K562 (cell line): ENCODE data around the gene SERPINA6. TPM values are rescaled to one million over a fixed set of nuclear protein-coding genes. Genes with fewer than 3 reads are reported as not detected.

Source experiments
- ATAC-seq: fragments of 200-7000 bp; cut with Tn5 transposase; 3 replicates; pipeline ENCODE4 v1.9.1; 2020; ENCODE audit warnings: moderate library complexity
- BruUV-seq: library from RNA; stranded (reverse); fragments of 400-500 nt; replicated peaks from 2 replicates; lab custom pipeline; 2021; lab: Mats Ljungman, UMichigan
- CTCF ChIA-PET: fragments of 300-600 bp; formaldehyde crosslinking; extraction: SDS; loops from one replicate; lab custom pipeline; 2021; ENCODE audit warnings: low intra/inter-chr PET ratio; lab: Yijun Ruan, JAX
- POLR2A ChIA-PET: fragments of 300-600, 350-650 bp; sonication (Branson Sonifier 250); formaldehyde crosslinking; extraction: SDS; loops from one replicate; lab custom pipeline; 2021; ENCODE audit warnings: antibody characterized with exemption, inconsistent platforms; lab: Yijun Ruan, JAX
- DNase-seq, 4 experiments: peaks; one replicate each; pipeline versions ENCODE4 v3.0.0 to v3.0.0-alpha.2; 2011 to 2018; ENCODE audit warnings: low spot score in 3 of 4, mixed read lengths in 3 of 4; ENCODE audit errors: extremely low read depth in 1 of 4
- FAIRE-seq: peaks from 2 replicates; lab custom pipeline; 2011; peaks lifted over from hg19 to GRCh38; lab: Jason Lieb, UNC
- H2AFZ ChIP-seq: 2 replicates; pipeline ENCODE4 v1.6.0; 2011; ENCODE audit warnings: low read depth, low read length, control low read depth, inconsistent platforms
- H3K27ac ChIP-seq: fragments of 200-600 bp; 3 replicates; pipeline ENCODE4 v1.8.0; 2011; ENCODE audit warnings: low read depth, mild to moderate bottlenecking, control low read depth, inconsistent platforms, low read length, moderate library complexity, mixed read lengths; ENCODE audit errors: extremely low read depth
- H3K27me3 ChIP-seq, 2 experiments: fragments of 300-600 bp in 1 of 2; 2 replicates in 1 of 2; 3 replicates in 1 of 2; pipeline versions ENCODE4 v1.6.0 to v1.8.0; 2011; ENCODE audit warnings: inconsistent platforms in 2 of 2, low read length in 2 of 2, mild to moderate bottlenecking in 1 of 2, mixed read lengths in 1 of 2, moderate library complexity in 1 of 2; ENCODE audit not compliant: control insufficient read depth in 2 of 2, insufficient read depth in 2 of 2
- H3K36me3 ChIP-seq: fragments of 300-600 bp; 3 replicates; pipeline ENCODE4 v1.8.0; 2011; ENCODE audit warnings: mild to moderate bottlenecking, low read length, inconsistent platforms; ENCODE audit not compliant: control insufficient read depth, insufficient read depth
- H3K4me1 ChIP-seq, 2 experiments: fragments of 200-600 bp in 1 of 2; replicated peaks in 1 of 2; 2 replicates in 1 of 2; 3 replicates in 1 of 2; pipeline versions ENCODE4 v1.5.1 to v1.8.0; 2011; ENCODE audit warnings: inconsistent platforms in 2 of 2, low read length in 2 of 2, mild to moderate bottlenecking in 1 of 2, mixed read lengths in 1 of 2, moderate library complexity in 1 of 2; ENCODE audit not compliant: control insufficient read depth in 2 of 2, insufficient read depth in 2 of 2
- H3K4me2 ChIP-seq: 2 replicates; pipeline ENCODE4 v1.6.1; 2011; ENCODE audit warnings: low read length, control low read depth, inconsistent platforms, mixed read lengths; ENCODE audit not compliant: insufficient read depth
- H3K4me3 ChIP-seq: fragments of 200-600 bp; sonication (generic), shearing (Covaris generic); 2 replicates; pipeline ENCODE4 v1.5.1; 2016; ENCODE audit warnings: control low read depth, inconsistent platforms
- H3K79me2 ChIP-seq: fragments of 200-600 bp; 3 replicates; pipeline ENCODE4 v1.8.0; 2011; ENCODE audit warnings: low read length, inconsistent platforms; ENCODE audit not compliant: control insufficient read depth, insufficient read depth
- H3K9ac ChIP-seq, 2 experiments: 2 replicates each; pipeline versions ENCODE4 v1.6.0 to v1.6.1; 2011; ENCODE audit warnings: low read depth in 2 of 2, low read length in 2 of 2, control low read depth in 1 of 2, inconsistent platforms in 1 of 2, mild to moderate bottlenecking in 1 of 2, mixed read lengths in 1 of 2; ENCODE audit not compliant: insufficient read depth in 1 of 2
- H3K9me1 ChIP-seq: one replicate; pipeline ENCODE4 v1.6.0; 2011; ENCODE audit warnings: inconsistent platforms, mild to moderate bottlenecking, low read length, moderate library complexity; ENCODE audit not compliant: control insufficient read depth, insufficient read depth
- H3K9me3 ChIP-seq: replicated peaks from 2 replicates; pipeline ENCODE4 v1.5.1; 2011; ENCODE audit warnings: low read depth, low read length, inconsistent platforms; ENCODE audit not compliant: control insufficient read depth, insufficient read depth
- H4K20me1 ChIP-seq: replicated peaks from 2 replicates; pipeline ENCODE4 v1.6.1; 2011; ENCODE audit warnings: low read length, inconsistent platforms, mixed read lengths; ENCODE audit not compliant: control insufficient read depth, insufficient read depth
- CC2D1A ChIP-seq: fragments of 450-650 bp; IDR thresholded peaks from 2 replicates; pipeline ENCODE4 v1.6.1; 2017; ENCODE audit warnings: mild to moderate bottlenecking
- CGGBP1 ChIP-seq: fragments of 250-450 bp; sonication (Bioruptor Pico); IDR thresholded peaks from 2 replicates; pipeline ENCODE4 v1.9.0; 2021; ENCODE audit warnings: mild to moderate bottlenecking
- CREB1 ChIP-seq, 2 experiments: sonication (generic) in 1 of 2; formaldehyde crosslinking in 1 of 2; IDR thresholded peaks; 2 replicates each; pipeline versions ENCODE4 v1.6.1 to v1.8.0; 2012 to 2022; ENCODE audit warnings: inconsistent platforms in 1 of 2, mild to moderate bottlenecking in 1 of 2, missing genetic modification reagents in 1 of 2, moderate library complexity in 1 of 2
- ZBTB26 ChIP-seq: fragments of 450-650 bp; formaldehyde crosslinking; IDR thresholded peaks from 2 replicates; pipeline ENCODE4 v1.4.0; 2022; ENCODE audit warnings: missing genetic modification characterization
- ZMIZ1 ChIP-seq, 2 experiments: fragments of 150-350 bp in 1 of 2; IDR thresholded peaks; 2 replicates each; pipeline ENCODE4 v1.6.1; 2012 to 2016; ENCODE audit warnings: low read depth in 2 of 2, low read length in 2 of 2, mild to moderate bottlenecking in 1 of 2, moderate library complexity in 1 of 2
- ZNF609 ChIP-seq: sonication (generic); formaldehyde crosslinking; IDR thresholded peaks from 2 replicates; pipeline ENCODE4 v1.8.1; 2023; ENCODE audit warnings: missing genetic modification reagents, mild to moderate bottlenecking, borderline replicate concordance
- ZNF639 ChIP-seq, 2 experiments: fragments of 200-800 bp in 1 of 2; sonication (Bioruptor generic) in 1 of 2; sonication (generic) in 1 of 2; formaldehyde crosslinking in 1 of 2; IDR thresholded peaks in 1 of 2; conservative IDR thresholded peaks in 1 of 2; 2 replicates each; pipeline versions ENCODE4 v1.5.0 to v1.6.1; 2016 to 2020; ENCODE audit warnings: missing compliant biosample characterization in 1 of 2, missing genetic modification characterization in 1 of 2, missing genetic modification reagents in 1 of 2
- WGBS: fragments of 100-300 bp; shearing (Covaris generic); methylation state at CpG from one replicate; pipeline ENCODE4 v1.1.6; 2016; ENCODE audit warnings: low coverage, mixed read lengths; ENCODE audit not compliant: insufficient coverage; ENCODE audit errors: missing lambda C conversion rate; 5-methylcytosine and 5-hydroxymethylcytosine counted together
- in situ Hi-C: fragments of 300-500 bp; cut with MboI; formaldehyde crosslinking; loops from 4 replicates; pipeline ENCODE4 v1.15.0; 2018; ENCODE audit warnings: inconsistent platforms, mixed read lengths
- intact Hi-C: fragments of 100-400 bp; cut with micrococcal nuclease; formaldehyde crosslinking; loops from 2 replicates; pipeline ENCODE4 v1.14.2; 2022
- polyA plus RNA-seq, 8 experiments: library from polyadenylated mRNA; depleted of rRNA in 4 of 8; stranded (reverse) in 5 of 8; unstranded in 3 of 8; fragments of >200 nt; fragmentation: Nextera tagmentation in 2 of 8; fragmentation: Illumina TruSeq in 1 of 8; extraction: Ambion mirVana in 2 of 8; extraction: Trizol in 1 of 8; gene quantifications; 2 replicates each; pipeline versions ENCODE4 v1.2.1 to v1.2.3, GENCODE V29; 2011 to 2014; ENCODE audit warnings: inconsistent platforms in 1 of 8, missing spikeins in 1 of 8
- total RNA-seq, 7 experiments: library from RNA; depleted of rRNA in 6 of 7; stranded (reverse); fragments of >200 nt in 6 of 7; fragmentation: Illumina TruSeq in 2 of 7; extraction: Trizol in 2 of 7; gene quantifications; 2 replicates each; pipeline versions ENCODE4 v1.2.1 to v1.2.3, GENCODE V29; 2011 to 2021; ENCODE audit warnings: low replicate concordance in 1 of 7

SERPINA6 gene
- total and polyA plus RNA-seq, 9 of the 15 experiments (the other 6 are each of a cell fraction or from before 2014, with no cell fraction given): not detected

DNA sequence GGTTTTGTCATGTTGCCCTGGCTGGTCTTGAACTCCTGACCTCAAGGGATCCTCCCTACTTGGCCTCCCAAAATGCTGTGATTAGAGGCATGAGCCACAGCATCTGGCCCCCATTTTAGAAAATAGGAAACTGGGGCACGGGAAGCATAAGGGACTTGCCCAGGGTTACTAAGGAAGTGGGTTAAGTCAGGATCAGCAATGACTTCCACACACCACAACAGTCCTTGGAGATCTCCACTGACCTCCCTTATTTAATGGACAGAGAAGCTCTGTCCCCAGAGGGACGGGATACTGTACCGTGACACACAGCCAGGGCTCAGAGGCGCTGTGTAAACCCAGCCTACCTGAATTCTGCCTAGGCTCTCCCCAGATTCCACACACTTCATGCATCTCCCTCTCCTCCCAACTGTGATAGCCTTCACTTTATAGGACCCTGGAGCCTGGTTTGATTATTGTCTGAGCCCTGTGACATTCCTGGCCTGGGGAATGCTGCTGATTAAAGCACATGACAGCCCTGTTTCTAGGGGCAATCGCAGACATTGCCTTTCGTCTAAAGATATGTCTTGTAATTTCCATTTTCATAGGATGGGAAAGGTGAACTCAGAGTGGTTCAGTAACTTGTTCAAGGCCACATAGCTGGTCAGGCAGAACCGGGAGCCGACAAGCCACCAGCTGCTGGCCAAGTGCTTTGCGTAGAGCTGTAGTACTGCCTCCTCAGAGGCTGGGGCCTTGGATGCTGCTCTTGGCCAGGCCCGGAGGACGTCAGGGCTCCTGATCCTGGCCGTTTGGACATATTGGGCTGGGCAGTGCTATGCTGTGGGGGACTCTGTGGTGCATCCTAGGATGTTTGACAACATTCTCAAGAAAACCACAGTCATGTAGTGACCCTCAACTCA lies 44.5 kb upstream of the SERPINA6 start:
- intact Hi-C loops: no loop called here
- CTCF ChIA-PET: no interaction called here
- DNase-seq: no peak
- H3K4me1 ChIP-seq: no peaks in the 10 kb centered on the region
- H4K20me1 ChIP-seq: no peaks in the 10 kb centered on the region
- in situ Hi-C loops: no loop called here
- no peak overlapping the region for H3K9ac ChIP-seq
- POLR2A ChIA-PET: no interaction called here
- H3K4me2 ChIP-seq: no peak overlapping the region
- H3K27ac ChIP-seq: no peak overlapping the region
- BruUV-seq: no TSS peak
- H2AFZ ChIP-seq: no peak overlapping the region
- no peaks in the 10 kb centered on the region for H3K9me1 ChIP-seq
- no peak for FAIRE-seq
- peaks cover 0 to 3% of the 10 kb centered on the region in 2 experiments; a peak in 2 of 5 replicates for H3K27me3 ChIP-seq
- H3K4me3 ChIP-seq: no peak overlapping the region
- ATAC-seq: no peak
- H3K9me3 ChIP-seq: no peaks in the 10 kb centered on the region
- WGBS: 0% methylated on average over 11 of the region's 12 CpGs
- H3K36me3 ChIP-seq: no peaks in the 10 kb centered on the region
- no peaks in the 10 kb centered on the region for H3K79me2 ChIP-seq
- TF ChIP-seq ZNF639 (CRISPR knock-in tag; conservative IDR thresholded peaks at IDR 0.05 in 1 of 2, IDR thresholded peaks at IDR 0.05 in 1 of 2) (no peak), ZBTB26 (CRISPR knock-in tag) (no peak), CC2D1A (no peak), ZMIZ1 (IDR thresholded peaks at IDR 0.05; ENCODE audit: low read depth in 2 of 2, low read length in 2 of 2) (no peak), ZNF609 (CRISPR knock-in tag) (no peak), CREB1 (IDR thresholded peaks at IDR 0.05) (no peak), CREB1 (CRISPR knock-in tag; IDR thresholded peaks at IDR 0.05) (no peak), CGGBP1 (CRISPR knock-in tag) (no peak)
